Measurements from ENCODE around the gene GABRP. TPM values are rescaled to one million over a fixed set of nuclear protein-coding genes. Genes with fewer than 3 reads are reported as not detected.

The GABRP gene
- total RNA-seq, 4 donors from 2014 or later = 0.76 to 1.2 TPM; not detected in 2

DNA sequence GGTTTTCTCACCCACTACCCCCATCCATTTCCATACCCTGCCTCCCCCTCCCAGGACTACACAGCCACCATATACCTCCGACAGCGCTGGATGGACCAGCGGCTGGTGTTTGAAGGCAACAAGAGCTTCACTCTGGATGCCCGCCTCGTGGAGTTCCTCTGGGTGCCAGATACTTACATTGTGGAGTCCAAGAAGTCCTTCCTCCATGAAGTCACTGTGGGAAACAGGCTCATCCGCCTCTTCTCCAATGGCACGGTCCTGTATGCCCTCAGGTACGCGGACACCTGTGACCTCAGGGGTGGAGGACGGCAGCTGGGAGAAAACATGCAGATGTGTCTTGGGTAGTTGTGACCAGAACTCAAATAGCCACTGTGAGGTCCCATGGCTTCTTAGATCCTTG, 11.6 kb downstream of the GABRP start:
- Histone ChIP-seq H3K27ac (no peak overlapping the region), H3K4me1 (no peaks in the 10 kb centered on the region), H3K36me3 (no peaks in the 10 kb centered on the region), H3K9me3 (no peaks in the 10 kb centered on the region), H3K4me3 (no peak overlapping the region), H3K27me3 (no peaks in the 10 kb centered on the region)
- TF ChIP-seq, protein P1, sequence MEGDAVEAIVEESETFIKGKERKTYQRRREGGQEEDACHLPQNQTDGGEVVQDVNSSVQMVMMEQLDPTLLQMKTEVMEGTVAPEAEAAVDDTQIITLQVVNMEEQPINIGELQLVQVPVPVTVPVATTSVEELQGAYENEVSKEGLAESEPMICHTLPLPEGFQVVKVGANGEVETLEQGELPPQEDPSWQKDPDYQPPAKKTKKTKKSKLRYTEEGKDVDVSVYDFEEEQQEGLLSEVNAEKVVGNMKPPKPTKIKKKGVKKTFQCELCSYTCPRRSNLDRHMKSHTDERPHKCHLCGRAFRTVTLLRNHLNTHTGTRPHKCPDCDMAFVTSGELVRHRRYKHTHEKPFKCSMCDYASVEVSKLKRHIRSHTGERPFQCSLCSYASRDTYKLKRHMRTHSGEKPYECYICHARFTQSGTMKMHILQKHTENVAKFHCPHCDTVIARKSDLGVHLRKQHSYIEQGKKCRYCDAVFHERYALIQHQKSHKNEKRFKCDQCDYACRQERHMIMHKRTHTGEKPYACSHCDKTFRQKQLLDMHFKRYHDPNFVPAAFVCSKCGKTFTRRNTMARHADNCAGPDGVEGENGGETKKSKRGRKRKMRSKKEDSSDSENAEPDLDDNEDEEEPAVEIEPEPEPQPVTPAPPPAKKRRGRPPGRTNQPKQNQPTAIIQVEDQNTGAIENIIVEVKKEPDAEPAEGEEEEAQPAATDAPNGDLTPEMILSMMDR (IDR thresholded peaks at IDR 0.05) = no peak
- no peak for TF ChIP-seq POLR2A (IDR thresholded peaks at IDR 0.05)
- DNase-seq = no peak

DNA sequence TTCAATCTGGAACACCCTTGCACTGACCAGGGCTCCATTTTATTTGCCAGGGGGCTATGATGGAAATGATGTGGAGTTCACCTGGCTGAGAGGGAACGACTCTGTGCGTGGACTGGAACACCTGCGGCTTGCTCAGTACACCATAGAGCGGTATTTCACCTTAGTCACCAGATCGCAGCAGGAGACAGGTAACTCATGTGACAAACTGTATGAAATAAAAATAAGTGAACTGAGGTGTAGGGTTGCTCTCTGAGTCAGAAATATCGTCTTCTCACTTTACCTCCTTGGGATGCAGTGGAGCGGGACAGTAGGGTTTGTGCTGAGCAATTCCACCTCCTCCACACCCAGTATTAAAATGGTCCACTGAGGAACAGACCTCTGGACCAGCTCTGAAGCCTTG, 22.1 kb downstream of the GABRP start:
- Histone ChIP-seq H3K4me3 (no peak overlapping the region), H3K36me3 (no peaks in the 10 kb centered on the region)
- no peak for TF ChIP-seq POLR2A (IDR thresholded peaks at IDR 0.05)
- TF ChIP-seq, protein P1 (IDR thresholded peaks at IDR 0.05) = no peak

DNA sequence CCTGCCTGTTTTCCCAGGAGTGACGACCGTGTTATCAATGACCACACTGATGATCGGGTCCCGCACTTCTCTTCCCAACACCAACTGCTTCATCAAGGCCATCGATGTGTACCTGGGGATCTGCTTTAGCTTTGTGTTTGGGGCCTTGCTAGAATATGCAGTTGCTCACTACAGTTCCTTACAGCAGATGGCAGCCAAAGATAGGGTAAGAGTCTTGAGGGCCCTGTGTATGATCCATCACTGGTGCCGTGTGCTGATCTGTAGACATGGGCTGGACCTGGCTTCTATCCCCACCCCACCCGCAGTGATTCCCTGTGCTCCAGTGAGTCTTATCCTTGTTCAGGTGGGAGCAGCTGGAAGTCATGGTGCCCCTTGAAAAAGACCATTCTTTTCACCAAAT, 26.0 kb downstream of the GABRP start:
- Histone ChIP-seq H3K27me3 (no peaks in the 10 kb centered on the region), H3K9me3 (no peaks in the 10 kb centered on the region), H3K4me1 (no peaks in the 10 kb centered on the region), H3K4me3 (no peak overlapping the region), H3K27ac (no peak overlapping the region), H3K36me3 (no peaks in the 10 kb centered on the region)
- peak in 1 of 3 donors; percentile 49 for DNase-seq
- TF ChIP-seq POLR2A (IDR thresholded peaks at IDR 0.05) = no peak
- TF ChIP-seq, protein P1 (IDR thresholded peaks at IDR 0.05) = peak in 3 of 6 experiments; percentile 55 to 60 (median 58)

More for the DNA sequence above, 22.1 kb downstream of the GABRP start:
- H3K27ac ChIP-seq = no peak overlapping the region
- no peaks in the 10 kb centered on the region for H3K27me3 ChIP-seq
- no peaks in the 10 kb centered on the region for H3K9me3 ChIP-seq
- no peak for DNase-seq
- no peaks in the 10 kb centered on the region for H3K4me1 ChIP-seq

DNA sequence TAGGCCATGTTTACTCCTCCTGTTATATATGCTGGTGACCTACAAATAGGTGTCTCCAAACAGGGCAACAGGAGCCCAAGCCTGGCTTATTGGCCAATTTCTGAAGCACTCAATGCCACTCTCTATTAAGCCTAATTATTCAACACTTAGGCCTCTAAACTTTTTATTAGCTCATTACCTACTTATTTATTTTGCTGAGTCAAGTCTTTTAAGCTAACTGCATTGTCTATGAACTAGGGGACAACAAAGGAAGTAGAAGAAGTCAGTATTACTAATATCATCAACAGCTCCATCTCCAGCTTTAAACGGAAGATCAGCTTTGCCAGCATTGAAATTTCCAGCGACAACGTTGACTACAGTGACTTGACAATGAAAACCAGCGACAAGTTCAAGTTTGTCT, 28.2 kb downstream of the GABRP start:
- H3K9me3 ChIP-seq = no peaks in the 10 kb centered on the region
- H3K4me3 ChIP-seq = no peak overlapping the region
- no peaks in the 10 kb centered on the region for H3K4me1 ChIP-seq
- TF ChIP-seq, protein P1 (IDR thresholded peaks at IDR 0.05) = no peak
- no peak for TF ChIP-seq POLR2A (IDR thresholded peaks at IDR 0.05)
- H3K27ac ChIP-seq = no peak overlapping the region
- DNase-seq = no peak
- H3K27me3 ChIP-seq = no peaks in the 10 kb centered on the region
- no peaks in the 10 kb centered on the region for H3K36me3 ChIP-seq

DNA sequence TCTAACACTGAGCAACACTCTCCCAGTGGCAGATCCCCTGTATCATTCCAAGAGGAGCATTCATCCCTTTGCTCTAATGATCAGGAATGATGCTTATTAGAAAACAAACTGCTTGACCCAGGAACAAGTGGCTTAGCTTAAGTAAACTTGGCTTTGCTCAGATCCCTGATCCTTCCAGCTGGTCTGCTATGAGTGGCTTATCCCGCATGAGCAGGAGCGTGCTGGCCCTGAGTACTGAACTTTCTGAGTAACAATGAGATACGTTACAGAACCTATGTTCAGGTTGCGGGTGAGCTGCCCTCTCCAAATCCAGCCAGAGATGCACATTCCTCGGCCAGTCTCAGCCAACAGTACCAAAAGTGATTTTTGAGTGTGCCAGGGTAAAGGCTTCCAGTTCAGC, 29.7 kb downstream of the GABRP start:
- TF ChIP-seq POLR2A (IDR thresholded peaks at IDR 0.05) = no peak
- TF ChIP-seq, protein P1 (IDR thresholded peaks at IDR 0.05) = no peak
- H3K4me1 ChIP-seq = no peaks in the 10 kb centered on the region
- no peak overlapping the region for H3K4me3 ChIP-seq
- H3K27ac ChIP-seq = no peak overlapping the region
- H3K9me3 ChIP-seq = no peaks in the 10 kb centered on the region
- no peaks in the 10 kb centered on the region for H3K36me3 ChIP-seq
- H3K27me3 ChIP-seq = no peaks in the 10 kb centered on the region
- no peak for DNase-seq

DNA sequence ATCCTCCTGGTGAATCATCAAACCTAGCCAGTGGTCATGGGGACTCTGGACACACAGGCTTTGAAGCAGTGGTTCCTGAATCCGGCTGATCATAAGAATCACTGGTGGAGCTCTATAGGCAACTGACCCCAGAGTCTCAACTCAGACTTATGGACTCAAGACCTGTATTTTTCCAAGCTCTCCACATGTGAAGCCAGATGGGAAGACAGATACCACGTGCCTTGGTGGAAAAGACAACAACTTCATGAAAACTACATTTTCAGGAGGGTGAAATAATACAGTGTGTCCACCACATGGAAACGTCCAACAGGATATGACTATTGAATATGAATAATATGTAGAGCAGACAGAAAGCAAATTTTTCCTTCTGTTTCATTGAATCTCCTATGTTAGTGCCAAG, 33.7 kb downstream of the GABRP start:
- TF ChIP-seq, protein P1 (IDR thresholded peaks at IDR 0.05) = no peak
- TF ChIP-seq POLR2A (IDR thresholded peaks at IDR 0.05) = no peak
- no peaks in the 10 kb centered on the region for H3K36me3 ChIP-seq
- no peaks in the 10 kb centered on the region for H3K9me3 ChIP-seq
- no peak for DNase-seq
- H3K4me1 ChIP-seq = no peaks in the 10 kb centered on the region
- H3K27ac ChIP-seq = no peak overlapping the region
- no peaks in the 10 kb centered on the region for H3K27me3 ChIP-seq
- no peak overlapping the region for H3K4me3 ChIP-seq
